Activated CD8-positive, alpha-beta T cell treated with anti-CD3 and anti-CD28 coated beads for 36 hours (primary cell): ENCODE results near the gene DAAM1. TPM values are rescaled to one million over a fixed set of nuclear protein-coding genes. Genes with fewer than 3 reads are reported as not detected.

ENCODE experiments used
- ATAC-seq: fragments of 200-7000 bp; cut with Tn5 transposase; one replicate; pipeline ENCODE4 v1.10.0; 2021; ENCODE audit warnings: mild to moderate bottlenecking, moderate library complexity
- CTCF ChIA-PET: fragments of 350-600 bp; sonication (Branson Sonifier 250); formaldehyde crosslinking; loops from one replicate; lab custom pipeline; 2021; ENCODE audit warnings: antibody characterized with exemption; lab: Charles Lee
- POLR2A ChIA-PET: fragments of 350-600 bp; sonication (Branson Sonifier 250); formaldehyde crosslinking; loops from one replicate; lab custom pipeline; 2021; ENCODE audit warnings: antibody characterized with exemption; lab: Charles Lee
- DNase-seq: peaks from one replicate; pipeline ENCODE4 v3.0.0-alpha.2; 2020
- H3K27ac Mint-ChIP-seq: one replicate; pipeline ENCODE4 v1.8.0; 2021; ENCODE audit warnings: mild to moderate bottlenecking, mixed read lengths
- H3K27me3 Mint-ChIP-seq: one replicate; pipeline ENCODE4 v1.8.0; 2021; ENCODE audit warnings: mixed read lengths
- H3K36me3 Mint-ChIP-seq: one replicate; pipeline ENCODE4 v1.8.0; 2021; ENCODE audit warnings: low read depth, mixed read lengths
- H3K4me1 Mint-ChIP-seq: one replicate; pipeline ENCODE4 v1.8.0; 2021; ENCODE audit warnings: low read depth, mixed read lengths
- H3K4me3 Mint-ChIP-seq: one replicate; pipeline ENCODE4 v1.8.0; 2021; ENCODE audit warnings: mild to moderate bottlenecking, moderate library complexity, mixed read lengths
- H3K9me3 Mint-ChIP-seq: one replicate; pipeline ENCODE4 v1.8.0; 2021; ENCODE audit warnings: mixed read lengths
- CTCF ChIP-seq: fragments of 200-600 bp; IDR thresholded peaks from one replicate; pipeline ENCODE4 v1.8.0; 2022; ENCODE audit warnings: antibody characterized with exemption, mild to moderate bottlenecking
- intact Hi-C: fragments of 100-400 bp; cut with micrococcal nuclease; formaldehyde crosslinking; loops from one replicate; pipeline ENCODE4 v1.10.0; 2022
- total RNA-seq, 2 experiments: library from RNA; stranded (reverse); gene quantifications; one replicate each; pipeline ENCODE4 v1.2.3, GENCODE V29; 2021

DAAM1 gene
- total RNA-seq, 2 experiments from 2014 or later, result 7.2 to 9.9 TPM

- intact Hi-C loops, result no loop called here
- Mint-ChIP-seq H3K9me3 (peaks cover 2% of the 10 kb centered on the region), H3K36me3 (no peaks in the 10 kb centered on the region), H3K27ac (no peak overlapping the region), H3K4me1 (peaks cover 2% of the 10 kb centered on the region), H3K4me3 (no peak overlapping the region), H3K27me3 (peaks cover 11% of the 10 kb centered on the region)
- CTCF ChIA-PET, result no interaction called here
- POLR2A ChIA-PET, result no interaction called here
- ATAC-seq (no peak), DNase-seq (no peak)
- TF ChIP-seq CTCF, result no peak
Measured at GRCh38 chr14:59160506-59160905, 28.0 kb upstream of the DAAM1 start.

- ChIA-PET CTCF (interaction anchor here (1.3 kb wide), 1 partner anchor 11 kb away, joined by 3 read pairs; no protein-coding TSS in a partner anchor), POLR2A (no interaction called here)
- H3K36me3 Mint-ChIP-seq, result no peaks in the 10 kb centered on the region
- peak; percentile 85 for ATAC-seq
- peak; percentile 37 for DNase-seq
- H3K27me3 Mint-ChIP-seq, result peaks cover 11% of the 10 kb centered on the region
- peaks cover 2% of the 10 kb centered on the region for H3K9me3 Mint-ChIP-seq
- H3K4me3 Mint-ChIP-seq, result no peak overlapping the region
- peak overlapping the region; percentile 49 for H3K27ac Mint-ChIP-seq
- intact Hi-C loops, result no loop called here
- no peak for TF ChIP-seq CTCF
- H3K4me1 Mint-ChIP-seq, result peaks cover 2% of the 10 kb centered on the region
Measured at GRCh38 chr14:59161561-59162175, 26.8 kb upstream of the DAAM1 start.

GRCh38 chr14:59166258-59166657 is 22.2 kb upstream of the DAAM1 start:
- Mint-ChIP-seq H3K27ac (no peak overlapping the region), H3K4me3 (no peak overlapping the region), H3K36me3 (no peaks in the 10 kb centered on the region), H3K27me3 (peaks cover 5% of the 10 kb centered on the region), H3K4me1 (peaks cover 2% of the 10 kb centered on the region), H3K9me3 (no peaks in the 10 kb centered on the region)
- ChIA-PET POLR2A (no interaction called here), CTCF (interaction anchor here (1.1 kb wide), 1 partner anchor 14 kb away, joined by 3 read pairs; no protein-coding TSS in a partner anchor)
- no peak for TF ChIP-seq CTCF
- ATAC-seq (no peak), DNase-seq (no peak)
- intact Hi-C loops, result no loop called here

GRCh38 chr14:59175404-59175803 is 13.1 kb upstream of the DAAM1 start:
- intact Hi-C loops, result no loop called here
- Mint-ChIP-seq H3K4me1 (no peaks in the 10 kb centered on the region), H3K36me3 (no peaks in the 10 kb centered on the region)

More at GRCh38 chr14:59175404-59175803, 13.1 kb upstream of the DAAM1 start:
- ATAC-seq (no peak), DNase-seq (no peak)
- ChIA-PET CTCF (no interaction called here), POLR2A (no interaction called here)
- no peak overlapping the region for H3K4me3 Mint-ChIP-seq
- no peak for TF ChIP-seq CTCF
- H3K27me3 Mint-ChIP-seq, result peaks cover 4% of the 10 kb centered on the region
- no peak overlapping the region for H3K27ac Mint-ChIP-seq
- no peaks in the 10 kb centered on the region for H3K9me3 Mint-ChIP-seq
